A673 (cell line): ENCODE results near the gene TTC34. TPM values are rescaled to one million over a fixed set of nuclear protein-coding genes. Genes with fewer than 3 reads are reported as not detected.

Experiments
- BruUV-seq: library from RNA; stranded (reverse); fragments of 400-500 nt; replicated peaks from 2 replicates; lab custom pipeline; 2021; lab: Mats Ljungman, UMichigan
- CTCF ChIA-PET: fragments of 300-600 bp; sonication (Branson Sonifier 250); formaldehyde crosslinking; loops from one replicate; lab custom pipeline; 2022; ENCODE audit warnings: antibody characterized with exemption; lab: Charles Lee
- POLR2A ChIA-PET: fragments of 300-600 bp; sonication (Branson Sonifier 250); formaldehyde crosslinking; loops from one replicate; lab custom pipeline; 2022; ENCODE audit warnings: antibody characterized with exemption; ENCODE audit not compliant: low non-redundant PET; lab: Charles Lee
- DNase-seq: peaks from one replicate; pipeline ENCODE4 v3.0.0-alpha.2; 2015; ENCODE audit warnings: low spot score
- H3K27ac ChIP-seq: fragments of 200-600 bp; sonication (generic); 2 replicates; pipeline ENCODE4 v1.5.1; 2016; ENCODE audit warnings: mixed run types, low read depth, mild to moderate bottlenecking, mixed read lengths, antibody characterized with exemption, low read length; ENCODE audit not compliant: poor library complexity, severe bottlenecking
- H3K27me3 ChIP-seq: fragments of 200-600 bp; sonication (generic); replicated peaks from 2 replicates; pipeline ENCODE4 v1.6.1; 2017; ENCODE audit warnings: mixed run types, low read depth, mild to moderate bottlenecking, mixed read lengths, antibody characterized with exemption, low read length; ENCODE audit not compliant: insufficient read depth, poor library complexity
- H3K36me3 ChIP-seq: fragments of 200-600 bp; sonication (generic); 2 replicates; pipeline ENCODE4 v1.6.1; 2016; ENCODE audit warnings: mixed run types, mild to moderate bottlenecking, mixed read lengths, antibody characterized with exemption, low read length; ENCODE audit not compliant: insufficient read depth, poor library complexity, severe bottlenecking
- H3K4me1 ChIP-seq: fragments of 200-600 bp; sonication (generic); 2 replicates; pipeline ENCODE4 v1.6.1; 2017; ENCODE audit warnings: mixed run types, mild to moderate bottlenecking, mixed read lengths, antibody characterized with exemption, low read length; ENCODE audit not compliant: insufficient read depth, poor library complexity, severe bottlenecking
- H3K4me3 ChIP-seq: fragments of 200-600 bp; sonication (generic); 2 replicates; pipeline ENCODE4 v1.5.1; 2016; ENCODE audit warnings: low read depth, mixed run types, mild to moderate bottlenecking, mixed read lengths, low read length; ENCODE audit not compliant: poor library complexity, severe bottlenecking
- H3K9me3 ChIP-seq: fragments of 200-600 bp; sonication (generic); 2 replicates; pipeline ENCODE4 v1.6.1; 2016; ENCODE audit warnings: mixed run types, low read depth, mild to moderate bottlenecking, mixed read lengths, antibody characterized with exemption, low read length; ENCODE audit not compliant: poor library complexity, severe bottlenecking
- CTCF ChIP-seq: fragments of 300-800, 200-600 bp; sonication (generic); conservative IDR thresholded peaks from 2 replicates; pipeline ENCODE4 v1.5.1; 2017; ENCODE audit warnings: low read depth, mild to moderate bottlenecking, antibody characterized with exemption, low read length, moderate library complexity, mixed read lengths
- EZH2 ChIP-seq: fragments of 200-600 bp; sonication (generic); IDR thresholded peaks from 2 replicates; pipeline ENCODE4 v1.6.1; 2017; ENCODE audit warnings: borderline replicate concordance, low read depth, mild to moderate bottlenecking, mixed read lengths, antibody characterized with exemption, low read length; ENCODE audit not compliant: poor library complexity, severe bottlenecking
- intact Hi-C: fragments of 100-400 bp; cut with micrococcal nuclease; formaldehyde crosslinking; loops from one replicate; pipeline ENCODE4 v1.10.0; 2022; ENCODE audit not compliant: unreplicated experiment
- total RNA-seq: library from RNA; stranded (reverse); gene quantifications from 2 replicates; pipeline ENCODE4 v1.2.3, GENCODE V29; 2021

The TTC34 gene
- total RNA-seq, 1 experiment from 2014 or later, result 0.84 TPM

GRCh38 chr1:2617971-2618470 is 183.5 kb downstream of the TTC34 start:
- Histone ChIP-seq H3K4me3 (no peak overlapping the region), H3K4me1 (peaks cover 4% of the 10 kb centered on the region), H3K36me3 (no peaks in the 10 kb centered on the region), H3K9me3 (no peaks in the 10 kb centered on the region), H3K27ac (no peak overlapping the region), H3K27me3 (peaks cover 25% of the 10 kb centered on the region)
- BruUV-seq, result no TSS peak
- CTCF ChIA-PET, result no interaction called here
- TF ChIP-seq CTCF, result no peak
- no peak for TF ChIP-seq EZH2
- intact Hi-C loops, result no loop called here
- POLR2A ChIA-PET, result no interaction called here
- DNase-seq, result no peak

GRCh38 chr1:2614145-2614544 is 187.3 kb downstream of the TTC34 start:
- BruUV-seq, result no TSS peak
- no peak for DNase-seq
- ChIA-PET POLR2A (no interaction called here), CTCF (no interaction called here)
- H3K4me3 ChIP-seq, result no peak overlapping the region
- H3K9me3 ChIP-seq, result no peaks in the 10 kb centered on the region
- peaks cover 4% of the 10 kb centered on the region for H3K4me1 ChIP-seq
- H3K36me3 ChIP-seq, result no peaks in the 10 kb centered on the region
- H3K27ac ChIP-seq, result no peak overlapping the region
- intact Hi-C loops, result no loop called here
- H3K27me3 ChIP-seq, result peaks cover 10% of the 10 kb centered on the region
- TF ChIP-seq EZH2 (no peak), CTCF (no peak)

- Histone ChIP-seq H3K4me3 (no peak overlapping the region), H3K27me3 (no peaks in the 10 kb centered on the region), H3K27ac (no peak overlapping the region), H3K4me1 (peaks cover under 1% of the 10 kb centered on the region), H3K36me3 (no peaks in the 10 kb centered on the region), H3K9me3 (no peaks in the 10 kb centered on the region)
- no peak for DNase-seq
- CTCF ChIA-PET, result no interaction called here
- intact Hi-C loops, result no loop called here
- POLR2A ChIA-PET, result no interaction called here
- no peak for TF ChIP-seq CTCF
- TF ChIP-seq EZH2, result no peak
- BruUV-seq, result no TSS peak
Observed at GRCh38 chr1:2612591-2613365, 188.7 kb downstream of the TTC34 start.
